Glutamatergic neuron (in vitro differentiated cells): ENCODE data around the gene MTG2. TPM values are rescaled to one million over a fixed set of nuclear protein-coding genes. Genes with fewer than 3 reads are reported as not detected.

ENCODE experiments used
- DNase-seq: peaks from one replicate; pipeline ENCODE4 v3.0.0; 2022
- H3K27ac Mint-ChIP-seq: one replicate; pipeline ENCODE4 v1.8.0; 2020; ENCODE audit warnings: mild to moderate bottlenecking, mixed read lengths, inconsistent platforms; ENCODE audit not compliant: unreplicated experiment
- H3K27me3 Mint-ChIP-seq: one replicate; pipeline ENCODE4 v1.8.0; 2020; ENCODE audit warnings: mild to moderate bottlenecking, moderate library complexity, mixed read lengths, inconsistent platforms; ENCODE audit not compliant: unreplicated experiment
- H3K36me3 Mint-ChIP-seq: one replicate; pipeline ENCODE4 v1.8.0; 2020; ENCODE audit warnings: mild to moderate bottlenecking, mixed read lengths, inconsistent platforms; ENCODE audit not compliant: unreplicated experiment
- H3K4me1 Mint-ChIP-seq: one replicate; pipeline ENCODE4 v1.8.0; 2020; ENCODE audit warnings: mild to moderate bottlenecking, low read depth, mixed read lengths, inconsistent platforms; ENCODE audit not compliant: unreplicated experiment
- H3K4me3 Mint-ChIP-seq: one replicate; pipeline ENCODE4 v1.8.0; 2020; ENCODE audit warnings: mild to moderate bottlenecking, mixed read lengths, inconsistent platforms; ENCODE audit not compliant: unreplicated experiment
- H3K9me3 Mint-ChIP-seq: one replicate; pipeline ENCODE4 v1.8.0; 2020; ENCODE audit warnings: mild to moderate bottlenecking, moderate library complexity, mixed read lengths, inconsistent platforms; ENCODE audit not compliant: unreplicated experiment
- total RNA-seq: library from RNA; stranded (reverse); fragmentation: NEBNext Ultra II Directional; extraction: Animal tissue kit (Norgen Biotek cat#: 25700); gene quantifications from one replicate; pipeline ENCODE4 v1.2.1, GENCODE V29; 2021; ENCODE audit not compliant: unreplicated experiment
- TF ChIP-seq, protein P1 (sequence below): fragments of 200-600 bp; sonication (generic); IDR thresholded peaks from one replicate; pipeline ENCODE4 v1.5.0; 2021; ENCODE audit not compliant: partially characterized antibody, unreplicated experiment

The MTG2 gene
- total RNA-seq, 1 donor from 2014 or later, result 27.1 TPM

DNA sequence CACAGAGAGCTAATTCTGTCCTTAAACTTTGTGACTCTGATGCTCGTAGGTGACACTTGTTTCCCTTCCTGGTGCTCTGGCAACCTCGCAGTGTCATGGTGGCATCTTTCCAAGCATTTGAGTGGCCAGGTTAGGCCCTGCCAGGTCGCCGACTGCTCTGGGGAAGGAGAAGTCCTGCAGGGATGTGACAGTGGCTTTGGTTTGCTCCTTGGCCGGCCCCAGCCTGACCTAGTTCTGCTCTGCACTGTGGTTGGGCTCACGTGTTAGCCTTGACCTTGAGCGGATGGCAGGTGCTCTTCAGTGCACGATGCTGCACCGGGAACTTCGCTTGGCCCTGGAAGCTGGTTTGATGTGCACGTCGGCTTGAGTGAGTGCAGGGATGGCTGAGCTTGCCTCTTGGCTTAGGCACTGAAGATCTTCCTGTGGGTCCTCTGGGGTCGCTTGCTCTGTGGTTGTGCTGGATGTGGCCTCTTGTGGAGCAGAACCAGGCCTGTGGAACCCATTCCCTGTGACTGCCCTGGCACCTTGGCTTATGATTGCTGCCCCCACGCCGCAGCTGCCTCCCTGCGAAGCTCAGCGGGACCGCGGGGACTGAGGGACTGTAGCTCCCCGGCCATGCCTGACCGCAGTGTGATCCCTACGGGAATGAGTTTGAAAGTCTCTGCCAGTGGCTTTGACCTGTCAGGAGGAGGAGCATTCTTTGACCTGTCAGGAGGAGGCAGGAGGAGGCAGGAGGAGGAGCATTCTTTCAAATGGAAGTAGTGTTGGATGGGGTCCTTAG, 64.2 kb downstream of the MTG2 start:
- no peak for DNase-seq
- Mint-ChIP-seq H3K27ac (no peak overlapping the region), H3K27me3 (no peaks in the 10 kb centered on the region), H3K36me3 (no peaks in the 10 kb centered on the region), H3K4me1 (peaks cover 12% of the 10 kb centered on the region), H3K4me3 (no peak overlapping the region), H3K9me3 (peaks cover 5% of the 10 kb centered on the region)
- TF ChIP-seq, protein P1, sequence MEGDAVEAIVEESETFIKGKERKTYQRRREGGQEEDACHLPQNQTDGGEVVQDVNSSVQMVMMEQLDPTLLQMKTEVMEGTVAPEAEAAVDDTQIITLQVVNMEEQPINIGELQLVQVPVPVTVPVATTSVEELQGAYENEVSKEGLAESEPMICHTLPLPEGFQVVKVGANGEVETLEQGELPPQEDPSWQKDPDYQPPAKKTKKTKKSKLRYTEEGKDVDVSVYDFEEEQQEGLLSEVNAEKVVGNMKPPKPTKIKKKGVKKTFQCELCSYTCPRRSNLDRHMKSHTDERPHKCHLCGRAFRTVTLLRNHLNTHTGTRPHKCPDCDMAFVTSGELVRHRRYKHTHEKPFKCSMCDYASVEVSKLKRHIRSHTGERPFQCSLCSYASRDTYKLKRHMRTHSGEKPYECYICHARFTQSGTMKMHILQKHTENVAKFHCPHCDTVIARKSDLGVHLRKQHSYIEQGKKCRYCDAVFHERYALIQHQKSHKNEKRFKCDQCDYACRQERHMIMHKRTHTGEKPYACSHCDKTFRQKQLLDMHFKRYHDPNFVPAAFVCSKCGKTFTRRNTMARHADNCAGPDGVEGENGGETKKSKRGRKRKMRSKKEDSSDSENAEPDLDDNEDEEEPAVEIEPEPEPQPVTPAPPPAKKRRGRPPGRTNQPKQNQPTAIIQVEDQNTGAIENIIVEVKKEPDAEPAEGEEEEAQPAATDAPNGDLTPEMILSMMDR, result no peak

DNA sequence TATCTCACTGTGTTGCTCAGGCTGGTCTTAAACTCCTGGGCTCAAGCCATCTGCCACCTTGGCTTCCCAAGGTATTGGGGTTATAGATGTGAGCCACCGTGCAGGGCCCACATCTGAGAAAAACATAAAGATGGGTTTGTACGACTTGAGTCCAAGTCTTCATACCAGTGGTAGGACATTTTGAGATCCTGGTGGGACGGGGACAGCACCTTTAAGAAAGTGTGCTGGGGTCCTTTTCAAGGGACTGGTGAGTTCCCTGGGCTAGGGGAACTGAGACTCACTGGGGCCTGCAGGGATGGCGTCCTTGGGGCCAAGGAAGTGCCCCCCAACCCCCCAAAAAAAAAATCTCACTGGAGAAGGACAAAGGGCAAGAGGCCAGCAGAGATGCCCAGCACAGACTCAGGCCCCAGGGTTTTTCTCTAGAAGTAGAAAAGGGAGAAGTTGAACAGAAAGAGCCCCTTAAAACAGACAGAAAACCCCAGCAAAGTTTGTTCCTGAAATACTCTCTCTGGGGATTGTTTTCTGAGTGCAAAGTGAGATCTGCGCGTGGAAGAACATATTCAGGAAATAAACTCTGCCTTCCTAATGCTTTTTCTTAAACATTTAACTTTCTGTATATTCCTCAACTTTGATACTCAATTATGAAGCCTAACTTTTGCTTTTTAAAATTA, 66.2 kb downstream of the MTG2 start:
- no peak overlapping the region for H3K4me3 Mint-ChIP-seq
- TF ChIP-seq, protein P1, result no peak
- H3K27ac Mint-ChIP-seq, result no peak overlapping the region
- DNase-seq, result no peak
- no peaks in the 10 kb centered on the region for H3K27me3 Mint-ChIP-seq
- H3K36me3 Mint-ChIP-seq, result no peaks in the 10 kb centered on the region
- peaks cover 13% of the 10 kb centered on the region for H3K4me1 Mint-ChIP-seq
- peaks cover 5% of the 10 kb centered on the region for H3K9me3 Mint-ChIP-seq

DNA sequence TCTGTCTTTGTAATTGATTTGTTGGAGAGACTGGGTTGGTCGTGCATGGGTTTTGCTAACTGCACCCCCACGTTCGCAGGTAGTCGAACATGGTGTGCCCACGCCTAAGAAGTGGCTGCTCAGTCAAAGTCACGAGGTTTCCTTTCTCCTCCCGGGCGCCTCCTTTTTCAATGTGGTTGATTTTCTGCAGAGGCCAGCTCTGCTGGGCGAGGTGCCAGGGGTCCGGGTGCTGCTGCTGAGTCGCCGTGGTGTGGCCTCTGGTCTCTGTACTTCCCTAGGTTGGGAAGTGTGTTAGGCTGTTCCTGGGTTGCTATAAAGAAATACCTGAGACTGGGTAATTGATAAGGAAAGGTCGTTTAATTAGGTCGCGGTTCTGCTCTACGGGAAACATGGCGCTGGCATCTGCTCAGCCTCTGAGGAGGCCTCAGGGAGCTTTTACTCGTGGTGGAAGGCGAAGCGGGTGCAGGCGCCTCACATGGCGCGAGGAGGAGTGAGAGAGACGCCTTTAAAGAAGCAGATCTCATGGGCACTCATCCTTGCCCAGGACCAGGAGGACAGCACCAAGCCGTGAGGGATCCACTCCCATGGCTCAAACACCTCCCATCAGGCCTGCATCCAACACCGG, 69.6 kb downstream of the MTG2 start:
- Mint-ChIP-seq H3K27ac (no peak overlapping the region), H3K9me3 (peaks cover 4% of the 10 kb centered on the region), H3K27me3 (no peaks in the 10 kb centered on the region), H3K4me3 (no peak overlapping the region), H3K36me3 (peaks cover 7% of the 10 kb centered on the region), H3K4me1 (peaks cover 13% of the 10 kb centered on the region)
- TF ChIP-seq, protein P1, result no peak
- DNase-seq, result no peak

Other genes starting within 250 kb of the MTG2 start
- gene TAF4, start 117.1 kb upstream of the MTG2 start, total RNA-seq, result 20.0 TPM
- gene LSM14B, start 60.6 kb upstream of the MTG2 start, total RNA-seq, result 73.6 TPM
- gene PSMA7, start 39.6 kb upstream of the MTG2 start, total RNA-seq, result 289 TPM
- gene SS18L1, start 39.3 kb upstream of the MTG2 start, total RNA-seq, result 50.4 TPM
- 13.7 TPM for gene HRH3, start 37.2 kb downstream of the MTG2 start, total RNA-seq
- gene OSBPL2, start 55.5 kb downstream of the MTG2 start, total RNA-seq, result 42.6 TPM
- gene ADRM1, start 120.0 kb downstream of the MTG2 start, total RNA-seq, result 74.8 TPM
- gene LAMA5, start 184.3 kb downstream of the MTG2 start, total RNA-seq, result 724 TPM
- gene RPS21, start 204.1 kb downstream of the MTG2 start, total RNA-seq, result 829 TPM
- 25.3 TPM for gene CABLES2, start 224.3 kb downstream of the MTG2 start, total RNA-seq
- gene RBBP8NL, start 244.5 kb downstream of the MTG2 start, total RNA-seq, result not detected